Keratinocyte (primary cell): ENCODE results near the gene HIP1. TPM values are rescaled to one million over a fixed set of nuclear protein-coding genes. Genes with fewer than 3 reads are reported as not detected.

ENCODE experiments used
- DNase-seq: peaks from one replicate; pipeline ENCODE4 v3.0.0-alpha.2; 2011; ENCODE audit warnings: low read depth, missing footprints, low spot score
- FAIRE-seq: peaks from 2 replicates; lab custom pipeline; 2011; peaks lifted over from hg19 to GRCh38; lab: Jason Lieb, UNC
- H2AFZ ChIP-seq: 2 replicates; pipeline ENCODE4 v1.6.0; 2012; ENCODE audit warnings: low read length, control low read depth, inconsistent platforms; ENCODE audit not compliant: control insufficient read depth
- H3K27ac ChIP-seq: 2 replicates; pipeline ENCODE4 v1.5.1; 2011; ENCODE audit warnings: low read length; ENCODE audit not compliant: control insufficient read depth, insufficient read depth
- H3K27me3 ChIP-seq: 3 replicates; pipeline ENCODE4 v1.6.0; 2011; ENCODE audit warnings: low read length; ENCODE audit not compliant: control insufficient read depth, insufficient read depth; ENCODE audit errors: extremely low read depth
- H3K36me3 ChIP-seq, 2 experiments: 2 replicates in 1 of 2; 3 replicates in 1 of 2; pipeline ENCODE4 v1.5.1; 2011; ENCODE audit warnings: low read length in 2 of 2, mild to moderate bottlenecking in 1 of 2; ENCODE audit not compliant: control insufficient read depth in 2 of 2, insufficient read depth in 2 of 2; ENCODE audit errors: extremely low read depth in 1 of 2
- H3K4me1 ChIP-seq: 3 replicates; pipeline ENCODE4 v1.5.1; 2011; ENCODE audit warnings: low read length; ENCODE audit not compliant: control insufficient read depth, insufficient read depth; ENCODE audit errors: extremely low read depth
- H3K4me2 ChIP-seq: 3 replicates; pipeline ENCODE4 v1.6.0; 2011; ENCODE audit warnings: low read depth, low read length; ENCODE audit not compliant: control insufficient read depth, insufficient read depth; ENCODE audit errors: extremely low read depth
- H3K4me3 ChIP-seq, 3 experiments: fragments of 200-600 bp in 1 of 3; sonication (generic) in 1 of 3; 2 replicates in 2 of 3; 3 replicates in 1 of 3; pipeline ENCODE4 v1.5.1; 2011 to 2016; ENCODE audit warnings: low read length in 3 of 3, mild to moderate bottlenecking in 3 of 3, control low read depth in 2 of 3, inconsistent platforms in 1 of 3, low read depth in 1 of 3, mixed read lengths in 1 of 3, mixed run types in 1 of 3, moderate library complexity in 1 of 3; ENCODE audit not compliant: control insufficient read depth in 2 of 3, insufficient read depth in 2 of 3; ENCODE audit errors: extremely low read depth in 1 of 3
- H3K79me2 ChIP-seq: 2 replicates; pipeline ENCODE4 v1.6.0; 2012; ENCODE audit warnings: low read length; ENCODE audit not compliant: control insufficient read depth, insufficient read depth
- H3K9ac ChIP-seq: 3 replicates; pipeline ENCODE4 v1.6.0; 2011; ENCODE audit warnings: low read length; ENCODE audit not compliant: control insufficient read depth, insufficient read depth; ENCODE audit errors: extremely low read depth
- H3K9me1 ChIP-seq: 3 replicates; pipeline ENCODE4 v1.6.0; 2011; ENCODE audit warnings: low read length; ENCODE audit not compliant: control insufficient read depth, insufficient read depth; ENCODE audit errors: extremely low read depth
- H3K9me3 ChIP-seq: 2 replicates; pipeline ENCODE4 v1.5.1; 2012; ENCODE audit warnings: low read depth, low read length; ENCODE audit not compliant: control insufficient read depth
- H4K20me1 ChIP-seq: 3 replicates; pipeline ENCODE4 v1.6.0; 2011; ENCODE audit warnings: low read length; ENCODE audit not compliant: control insufficient read depth, insufficient read depth; ENCODE audit errors: extremely low read depth
- CTCF ChIP-seq, 3 experiments: IDR thresholded peaks in 1 of 3; conservative IDR thresholded peaks in 1 of 3; optimal IDR thresholded peaks in 1 of 3; 2 replicates in 2 of 3; 3 replicates in 1 of 3; pipeline versions ENCODE3 to v1.5.1; 2011; ENCODE audit warnings: low read length in 3 of 3, mild to moderate bottlenecking in 3 of 3, moderate library complexity in 2 of 3, control low read depth in 1 of 3, inconsistent platforms in 1 of 3; ENCODE audit not compliant: insufficient read depth in 2 of 3; ENCODE audit errors: extremely low read depth in 1 of 3
- EZH2 ChIP-seq: IDR thresholded peaks from one replicate; pipeline ENCODE4 v1.6.1; 2012; ENCODE audit warnings: inconsistent platforms, mild to moderate bottlenecking, low read length, moderate library complexity
- dilution Hi-C: fragments of 300-500 bp; cut with MboI; formaldehyde crosslinking; loops from one replicate; pipeline ENCODE4 v1.7.0; 2020; ENCODE audit warnings: low sequenced_read_pairs; ENCODE audit not compliant: extremely low pct_ligation_motif_present
- polyA plus RNA-seq, 5 experiments: library from polyadenylated mRNA; depleted of rRNA in 3 of 5; stranded (reverse) in 3 of 5; stranded (forward) in 1 of 5; unstranded in 1 of 5; fragments of >200 nt; gene quantifications; 1 replicate in 1 of 5; 2 replicates in 3 of 5; 3 replicates in 1 of 5; pipeline versions ENCODE4 v1.2.1 to v1.2.3, GENCODE V29; 2011 to 2012; ENCODE audit warnings: missing spikeins in 2 of 5, low read depth in 1 of 5, low replicate concordance in 1 of 5

HIP1 gene
- polyA plus RNA-seq, 1 donor (not counting 4 experiments of a cell fraction or from before 2014, with no cell fraction given) = 5.0 TPM

- dilution Hi-C loops = no loop called here
- no peak for FAIRE-seq
Measured at GRCh38 chr7:75579899-75580298, 158.8 kb downstream of the HIP1 start.

GRCh38 chr7:75578081-75578480 lies 160.7 kb downstream of the HIP1 start:
- no peak for FAIRE-seq
- no peaks in the 10 kb centered on the region for H3K4me1 ChIP-seq
- no peak overlapping the region for H3K4me3 ChIP-seq
- no peak for DNase-seq
- H3K9ac ChIP-seq = no peak overlapping the region
- H4K20me1 ChIP-seq = no peaks in the 10 kb centered on the region
- no peak for TF ChIP-seq EZH2
- TF ChIP-seq CTCF (optimal IDR thresholded peaks at IDR 0.05 in 1 of 3, IDR thresholded peaks at IDR 0.05 in 1 of 3, conservative IDR thresholded peaks at IDR 0.05 in 1 of 3; ENCODE audit: extremely low read depth in 1 of 3, insufficient read depth in 2 of 3, low read length in 3 of 3) = no peak
- dilution Hi-C loops = no loop called here
- H3K9me1 ChIP-seq = no peaks in the 10 kb centered on the region
- H3K79me2 ChIP-seq = no peaks in the 10 kb centered on the region
- H3K36me3 ChIP-seq = no peaks in the 10 kb centered on the region
- H3K9me3 ChIP-seq = no peaks in the 10 kb centered on the region
- H3K27me3 ChIP-seq = peaks cover 2% of the 10 kb centered on the region
- no peak overlapping the region for H2AFZ ChIP-seq
- no peak overlapping the region for H3K27ac ChIP-seq
- H3K4me2 ChIP-seq = no peak overlapping the region

More at GRCh38 chr7:75579899-75580298, 158.8 kb downstream of the HIP1 start:
- TF ChIP-seq CTCF (optimal IDR thresholded peaks at IDR 0.05 in 1 of 3, IDR thresholded peaks at IDR 0.05 in 1 of 3, conservative IDR thresholded peaks at IDR 0.05 in 1 of 3; ENCODE audit: extremely low read depth in 1 of 3, insufficient read depth in 2 of 3, low read length in 3 of 3) (no peak), EZH2 (no peak)
- Histone ChIP-seq H4K20me1 (no peaks in the 10 kb centered on the region), H3K9me3 (no peaks in the 10 kb centered on the region), H3K27ac (no peak overlapping the region), H3K4me2 (no peak overlapping the region), H3K27me3 (peaks cover 2% of the 10 kb centered on the region), H2AFZ (no peak overlapping the region), H3K9ac (no peak overlapping the region), H3K79me2 (no peaks in the 10 kb centered on the region), H3K36me3 (no peaks in the 10 kb centered on the region), H3K4me1 (no peaks in the 10 kb centered on the region), H3K4me3 (no peak overlapping the region), H3K9me1 (no peaks in the 10 kb centered on the region)
- DNase-seq = no peak
